ENCODE results near the gene CYP19A1. TPM values are rescaled to one million over a fixed set of nuclear protein-coding genes. Genes with fewer than 3 reads are reported as not detected.

Gene CYP19A1
- total and polyA plus RNA-seq, 8 donors, result 0.09 to 2.5 (median 0.28) TPM; not detected in 1

DNA sequence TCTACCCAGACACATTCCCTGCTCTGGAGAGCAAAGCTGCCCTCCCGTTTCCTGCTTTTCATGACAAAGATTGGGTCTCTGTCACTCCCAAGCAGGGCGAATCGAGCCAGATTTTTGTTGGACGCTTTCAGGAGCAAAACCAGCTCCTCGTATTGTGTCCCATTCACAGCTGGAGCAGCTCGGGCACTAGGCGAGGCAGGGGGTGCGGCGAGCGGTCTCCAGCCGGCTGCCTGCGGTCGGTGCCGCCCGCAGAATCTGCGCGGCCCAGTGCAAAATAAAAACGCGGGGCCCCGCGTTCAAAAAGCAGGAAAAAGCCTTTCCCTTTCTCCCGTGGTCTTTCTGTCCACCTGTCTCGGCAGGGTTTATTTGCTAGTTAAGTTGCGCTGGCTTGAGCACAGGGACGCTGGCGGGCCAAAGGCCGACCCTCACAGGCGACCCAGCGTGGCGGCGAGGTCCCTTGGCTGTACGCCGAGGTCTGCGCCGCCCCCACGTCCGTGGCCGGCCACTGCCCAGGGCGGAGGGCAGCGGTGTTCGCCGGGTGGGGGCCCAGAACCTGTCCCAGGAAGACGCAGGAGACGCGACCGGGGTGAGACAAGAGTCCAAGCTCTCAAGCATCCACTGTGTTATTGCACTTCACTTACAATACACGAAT is 71.2 kb downstream of the CYP19A1 start:
- Histone ChIP-seq H3K4me1 (peaks cover 0 to 5% (median 0%) of the 10 kb centered on the region in 3 donors), H3K4me3 (peak overlapping the region; percentile 13 to 63 (median 40)), H3K9me3 (no peaks in the 10 kb centered on the region), H3K27ac (no peak overlapping the region), H3K36me3 (no peaks in the 10 kb centered on the region), H3K27me3 (no peaks in the 10 kb centered on the region)
- intact Hi-C loops (cut with DNase I), result no loop called here
- peak in 1 of 6 donors; percentile 63 for DNase-seq
- no peak for TF ChIP-seq CTCF (IDR thresholded peaks at IDR 0.05)
- ATAC-seq, result peak; percentile 61 to 73 (median 66)
- no peak for FAIRE-seq
- 0 to 2% methylated on average over 47 of the region's 47 CpGs for WGBS, 2 donors

DNA sequence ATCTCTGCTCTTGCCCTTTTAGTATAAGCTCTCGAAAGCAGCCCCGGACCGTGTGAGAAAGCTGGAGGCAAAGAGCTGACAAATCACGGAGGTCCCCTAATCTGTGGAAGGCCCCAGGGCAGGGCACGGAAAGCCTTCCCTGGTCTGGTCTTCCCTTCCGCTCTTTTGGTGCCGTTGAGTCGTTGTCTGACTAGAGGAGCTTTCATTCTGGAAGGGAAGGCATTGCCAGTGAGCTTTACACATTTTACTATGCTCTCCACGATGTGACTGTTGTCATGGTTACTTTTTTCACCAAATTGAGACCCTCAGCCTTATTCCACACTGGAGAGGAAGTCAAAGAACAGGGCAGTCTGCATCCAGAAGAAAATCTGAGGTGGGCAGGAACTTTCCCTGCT is 71.7 kb downstream of the CYP19A1 start:
- no peak for ATAC-seq
- Histone ChIP-seq H3K27me3 (no peaks in the 10 kb centered on the region), H3K4me1 (peaks cover 0 to 5% (median 0%) of the 10 kb centered on the region in 3 donors), H3K9me3 (no peaks in the 10 kb centered on the region), H3K36me3 (no peaks in the 10 kb centered on the region), H3K4me3 (peak overlapping the region in 1 of 4 donors; percentile 63), H3K27ac (no peak overlapping the region)
- WGBS, 2 donors, result 66 to 80% methylated on average over 9 of the region's 9 CpGs
- TF ChIP-seq CTCF (IDR thresholded peaks at IDR 0.05), result no peak
- no peak for DNase-seq
- intact Hi-C loops (cut with DNase I), result no loop called here
- no peak for FAIRE-seq

DNA sequence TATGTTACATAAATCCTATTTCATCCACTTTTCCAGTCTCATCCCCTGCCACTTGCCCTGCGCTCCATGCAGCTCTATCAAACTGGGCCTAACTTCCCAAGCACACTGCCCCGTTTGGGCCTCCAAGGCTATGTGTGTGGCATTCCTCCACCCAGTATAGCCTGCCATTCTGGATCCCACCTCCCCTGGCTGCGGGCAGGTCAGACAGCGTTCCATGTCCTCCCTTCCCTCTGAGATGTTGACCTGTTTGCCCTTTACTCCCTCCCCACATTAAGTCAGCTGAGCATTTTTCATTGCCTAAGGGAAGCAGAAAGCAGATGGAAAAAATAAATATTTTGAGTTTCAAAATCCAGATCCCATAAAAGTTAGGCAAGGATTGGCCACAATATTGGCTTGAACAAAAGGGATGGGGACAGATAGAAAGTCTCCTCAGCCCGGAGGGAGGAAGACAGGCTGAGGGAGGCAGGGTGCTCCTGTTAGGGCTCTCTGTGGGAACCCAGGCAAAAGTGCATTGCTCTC is 73.3 kb downstream of the CYP19A1 start:
- no peak for FAIRE-seq
- no peak for DNase-seq
- H3K27me3 ChIP-seq, result no peaks in the 10 kb centered on the region
- intact Hi-C loops (cut with DNase I), result no loop called here
- TF ChIP-seq CTCF (IDR thresholded peaks at IDR 0.05), result no peak
- no peaks in the 10 kb centered on the region for H3K9me3 ChIP-seq
- ATAC-seq, result no peak
- no peak overlapping the region for H3K4me3 ChIP-seq
- no peak overlapping the region for H3K27ac ChIP-seq
- WGBS, 2 donors, result 89 to 91% methylated on average over 5 of the region's 5 CpGs
- no peaks in the 10 kb centered on the region for H3K36me3 ChIP-seq
- H3K4me1 ChIP-seq, result peaks cover 0 to 5% (median 0%) of the 10 kb centered on the region in 3 donors

DNA sequence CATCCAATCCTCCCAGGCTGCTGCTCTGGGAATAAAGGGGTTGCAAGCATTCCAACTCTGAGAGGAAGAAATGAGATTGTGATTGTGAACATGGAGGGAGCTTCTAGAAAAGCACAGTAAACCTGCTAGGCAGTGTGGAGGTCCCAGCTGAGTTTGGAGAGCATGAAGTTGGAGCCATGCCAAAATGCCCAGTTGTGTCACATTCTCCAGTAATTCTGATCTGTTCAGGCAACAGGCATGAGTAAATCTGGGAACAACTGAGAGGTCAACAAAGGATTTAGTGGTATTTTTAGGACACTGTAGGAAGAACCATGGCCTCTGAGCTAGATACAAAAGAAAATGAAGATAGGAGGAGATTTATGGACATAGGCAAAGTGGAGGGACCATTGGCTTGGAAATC is 74.7 kb downstream of the CYP19A1 start:
- H3K27ac ChIP-seq, result no peak overlapping the region
- FAIRE-seq, result no peak
- no peak for ATAC-seq
- no peaks in the 10 kb centered on the region for H3K27me3 ChIP-seq
- H3K4me1 ChIP-seq, result peaks cover 0 to 5% (median 0%) of the 10 kb centered on the region in 3 donors
- H3K36me3 ChIP-seq, result no peaks in the 10 kb centered on the region
- intact Hi-C loops (cut with DNase I), result no loop called here
- DNase-seq, result no peak
- no peak for TF ChIP-seq CTCF (IDR thresholded peaks at IDR 0.05)
- no peak overlapping the region for H3K4me3 ChIP-seq
- H3K9me3 ChIP-seq, result no peaks in the 10 kb centered on the region

GRCh38 chr15:51263116-51263515 is 75.3 kb downstream of the CYP19A1 start:
- Histone ChIP-seq H3K27me3 (no peaks in the 10 kb centered on the region), H3K36me3 (no peaks in the 10 kb centered on the region), H3K9me3 (no peaks in the 10 kb centered on the region), H3K27ac (no peak overlapping the region), H3K4me3 (no peak overlapping the region), H3K4me1 (peaks cover 0 to 4% (median 4%) of the 10 kb centered on the region in 3 donors)
- ATAC-seq (no peak), FAIRE-seq (no peak), DNase-seq (no peak)
- no peak for TF ChIP-seq CTCF (IDR thresholded peaks at IDR 0.05)
- WGBS, 2 donors, result 86 to 91% methylated on average over 3 of the region's 3 CpGs
- intact Hi-C loops (cut with DNase I), result no loop called here
